Fibroblast of mammary gland (primary cell): ENCODE data around the gene ZNF19.

Source experiments
- DNase-seq: peaks from one replicate; pipeline ENCODE4 v3.0.0-alpha.2; 2010; ENCODE audit warnings: low read depth
- H3K4me3 ChIP-seq: 2 replicates; pipeline ENCODE4 v1.5.1; 2011; ENCODE audit warnings: low read depth, mild to moderate bottlenecking, low read length, moderate library complexity; ENCODE audit not compliant: control insufficient read depth
- TF ChIP-seq, protein P1 (sequence below): conservative IDR thresholded peaks from 2 replicates; pipeline ENCODE4 v1.5.1; 2011; ENCODE audit warnings: low read depth, low read length, inconsistent platforms; ENCODE audit not compliant: control insufficient read depth, insufficient read depth

The ZNF19 gene

DNA sequence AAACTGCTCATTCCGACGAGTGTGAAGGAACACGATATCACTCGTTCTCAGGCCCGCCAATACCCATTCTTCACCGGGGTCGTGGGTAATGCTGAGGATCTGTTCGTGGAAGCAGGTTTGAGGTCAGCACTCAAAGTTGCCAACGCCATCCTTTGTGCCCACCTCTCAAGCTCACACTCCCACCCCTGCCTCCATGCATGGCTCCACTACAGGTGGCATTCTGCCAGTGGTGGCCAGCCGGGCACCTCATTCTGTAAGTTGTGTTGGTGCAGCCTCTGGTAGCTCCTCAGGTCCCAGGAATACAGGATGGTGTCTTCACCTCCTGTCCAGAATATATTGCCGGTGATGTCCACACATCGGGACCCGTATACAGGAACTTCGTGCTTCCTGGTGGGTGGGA lies 57.9 kb downstream of the ZNF19 start:
- H3K4me3 ChIP-seq: no peak overlapping the region
- DNase-seq: no peak
- TF ChIP-seq, protein P1, sequence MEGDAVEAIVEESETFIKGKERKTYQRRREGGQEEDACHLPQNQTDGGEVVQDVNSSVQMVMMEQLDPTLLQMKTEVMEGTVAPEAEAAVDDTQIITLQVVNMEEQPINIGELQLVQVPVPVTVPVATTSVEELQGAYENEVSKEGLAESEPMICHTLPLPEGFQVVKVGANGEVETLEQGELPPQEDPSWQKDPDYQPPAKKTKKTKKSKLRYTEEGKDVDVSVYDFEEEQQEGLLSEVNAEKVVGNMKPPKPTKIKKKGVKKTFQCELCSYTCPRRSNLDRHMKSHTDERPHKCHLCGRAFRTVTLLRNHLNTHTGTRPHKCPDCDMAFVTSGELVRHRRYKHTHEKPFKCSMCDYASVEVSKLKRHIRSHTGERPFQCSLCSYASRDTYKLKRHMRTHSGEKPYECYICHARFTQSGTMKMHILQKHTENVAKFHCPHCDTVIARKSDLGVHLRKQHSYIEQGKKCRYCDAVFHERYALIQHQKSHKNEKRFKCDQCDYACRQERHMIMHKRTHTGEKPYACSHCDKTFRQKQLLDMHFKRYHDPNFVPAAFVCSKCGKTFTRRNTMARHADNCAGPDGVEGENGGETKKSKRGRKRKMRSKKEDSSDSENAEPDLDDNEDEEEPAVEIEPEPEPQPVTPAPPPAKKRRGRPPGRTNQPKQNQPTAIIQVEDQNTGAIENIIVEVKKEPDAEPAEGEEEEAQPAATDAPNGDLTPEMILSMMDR: no peak

DNA sequence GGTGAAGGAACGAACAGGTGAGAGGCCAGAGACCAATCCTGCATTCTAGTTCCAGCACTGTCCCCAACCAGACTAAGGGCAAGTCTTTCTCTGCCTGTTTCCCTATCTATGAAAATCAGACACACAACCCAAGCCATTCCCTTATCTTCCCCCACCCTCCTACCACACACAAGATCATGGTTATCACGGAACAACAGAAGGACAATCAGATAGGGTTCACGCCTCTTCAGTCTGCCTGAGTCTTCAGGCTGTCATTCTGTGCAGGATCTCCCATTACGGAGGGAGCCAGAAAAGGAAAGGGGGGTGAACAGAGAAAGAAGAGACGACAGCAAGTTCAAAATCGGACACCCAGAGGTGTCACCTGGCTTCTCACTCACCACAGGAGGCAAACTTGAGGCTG lies 58.4 kb downstream of the ZNF19 start:
- TF ChIP-seq, protein P1: no peak
- DNase-seq: no peak
- no peak overlapping the region for H3K4me3 ChIP-seq

DNA sequence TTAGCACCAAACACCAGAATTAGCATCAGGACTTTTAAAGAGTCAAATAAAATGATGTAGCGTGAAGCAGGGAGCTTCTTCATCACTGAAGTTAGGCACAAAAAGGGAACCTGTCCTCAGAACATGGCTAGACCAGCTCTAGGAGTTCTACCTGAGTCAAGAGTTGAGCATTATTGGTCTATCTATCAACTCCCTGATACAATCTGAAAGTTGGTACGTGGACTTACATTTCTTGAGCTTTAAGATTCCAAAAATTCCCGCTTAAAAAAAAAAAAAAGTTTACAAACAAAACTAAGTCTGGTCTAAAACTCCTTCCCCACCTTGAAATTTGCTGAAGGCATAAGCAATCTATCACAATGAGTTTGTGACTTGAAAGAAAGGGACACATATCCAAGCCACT lies 59.5 kb downstream of the ZNF19 start:
- DNase-seq: no peak
- TF ChIP-seq, protein P1: no peak
- no peak overlapping the region for H3K4me3 ChIP-seq

DNA sequence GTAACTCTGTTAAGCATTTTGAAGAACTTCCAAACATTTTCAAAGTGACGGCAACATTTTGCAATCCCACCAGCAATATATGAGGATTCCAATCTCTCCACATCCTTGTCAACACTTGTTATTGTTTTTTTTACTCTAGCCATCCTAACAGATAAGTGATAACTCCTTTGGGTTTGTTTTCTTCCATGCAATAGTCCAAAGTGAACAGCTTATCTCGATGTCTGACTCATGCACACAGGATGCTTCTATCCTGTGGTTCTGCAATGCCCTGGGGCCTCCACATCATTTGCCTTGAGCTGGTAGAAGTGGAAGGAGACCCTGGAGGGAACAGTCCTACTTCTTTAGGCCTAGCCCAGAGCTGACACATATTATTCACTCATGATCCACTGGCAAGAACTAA lies 60.2 kb downstream of the ZNF19 start:
- TF ChIP-seq, protein P1: no peak
- H3K4me3 ChIP-seq: no peak overlapping the region
- DNase-seq: no peak

DNA sequence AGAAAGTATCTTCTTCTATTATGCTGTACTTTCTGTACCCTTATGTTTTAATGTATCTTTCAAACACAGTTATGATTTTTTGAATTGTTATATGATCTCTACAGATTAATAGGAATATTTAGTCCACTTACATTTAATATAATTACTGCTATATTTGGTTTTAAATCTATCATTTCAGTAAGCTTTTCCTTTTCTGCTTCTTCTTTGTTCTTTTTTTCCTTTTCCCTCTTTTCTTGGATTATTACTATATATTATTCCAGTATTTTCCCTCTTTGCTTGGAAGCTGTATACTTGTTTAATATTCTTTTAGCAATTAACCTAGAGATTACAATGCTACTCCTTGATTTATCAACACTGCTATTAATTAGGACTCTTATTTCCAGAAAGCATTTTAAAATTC lies 60.7 kb downstream of the ZNF19 start:
- H3K4me3 ChIP-seq: no peak overlapping the region
- TF ChIP-seq, protein P1: no peak
- no peak for DNase-seq

DNA sequence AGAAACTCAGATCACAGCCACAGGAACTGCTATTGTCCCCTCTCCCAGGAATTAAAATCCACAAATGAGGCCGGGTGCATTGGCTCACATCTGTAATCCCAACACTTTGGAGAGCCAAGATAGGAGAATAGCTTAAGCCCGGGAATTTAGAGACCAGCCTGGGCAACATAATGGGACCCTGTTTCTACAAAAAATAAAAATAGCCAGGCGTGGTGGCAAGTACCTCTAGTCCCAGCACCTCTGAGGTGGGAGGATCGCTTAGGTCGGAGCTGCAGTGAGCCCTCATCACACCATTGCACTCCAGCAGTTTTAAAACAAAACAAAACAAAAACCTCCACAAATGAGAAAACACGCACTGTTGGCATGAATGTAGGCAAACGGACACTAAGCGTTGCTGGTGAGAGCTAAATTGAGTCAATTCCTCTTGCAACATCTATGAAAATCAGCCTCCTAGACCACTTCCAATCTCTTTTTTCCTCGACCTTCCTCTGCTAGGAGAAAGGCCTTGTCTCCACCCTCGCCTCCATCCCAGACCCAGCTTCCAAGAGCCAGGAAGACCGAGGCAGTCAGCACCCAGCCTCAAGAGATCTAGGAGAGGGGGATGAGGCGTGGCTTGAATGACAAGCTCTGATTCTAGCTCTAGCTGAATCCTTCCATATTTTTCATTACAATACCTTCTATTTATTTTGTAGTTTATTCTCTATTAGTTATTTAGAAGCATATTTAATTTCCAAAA lies 62.1 kb downstream of the ZNF19 start:
- TF ChIP-seq, protein P1: no peak
- DNase-seq: no peak
- no peak overlapping the region for H3K4me3 ChIP-seq
